NCI-H2227 (cell line): ENCODE measurements around the gene LDLRAD4.
"Not testable (repeated sequence)": the region's sequence is repeated elsewhere in the genome, so short reads cannot be mapped to it uniquely, and the experiment has no call there.

Experiments used
- DNase-seq: peaks from one replicate; lab custom pipeline; 2025; ENCODE audit not compliant: unreplicated experiment; lab: John Stamatoyannopoulos, UW

Gene LDLRAD4

GRCh38 chr18:13324880-13325279 lies 106.3 kb downstream of the LDLRAD4 start:
- DNase-seq: no peak

GRCh38 chr18:13328213-13328612 lies 109.7 kb downstream of the LDLRAD4 start:
- DNase-seq: no peak

GRCh38 chr18:13330996-13331395 lies 112.4 kb downstream of the LDLRAD4 start:
- DNase-seq: no peak

- no peak for DNase-seq
These were observed 113.3 kb downstream of the LDLRAD4 start for GRCh38 chr18:13331846-13332245.

- DNase-seq: no peak
These were observed 114.3 kb downstream of the LDLRAD4 start for GRCh38 chr18:13332874-13333273.

- no peak for DNase-seq
These were observed 117.3 kb downstream of the LDLRAD4 start for GRCh38 chr18:13335903-13336302.

- DNase-seq: no peak
These were observed 118.3 kb downstream of the LDLRAD4 start for GRCh38 chr18:13336841-13337240.

- no peak for DNase-seq
These were observed 118.8 kb downstream of the LDLRAD4 start for GRCh38 chr18:13337369-13337768.

GRCh38 chr18:13338318-13338717 lies 119.8 kb downstream of the LDLRAD4 start:
- no peak for DNase-seq

- no peak for DNase-seq
These were observed 121.1 kb downstream of the LDLRAD4 start for GRCh38 chr18:13339653-13340052.

- not testable (repeated sequence) for DNase-seq
These were observed 127.9 kb downstream of the LDLRAD4 start for GRCh38 chr18:13346449-13346848.

GRCh38 chr18:13353084-13353823 lies 134.7 kb downstream of the LDLRAD4 start:
- DNase-seq: no peak

GRCh38 chr18:13354402-13354801 lies 135.8 kb downstream of the LDLRAD4 start:
- no peak for DNase-seq

- DNase-seq: no peak
These were observed 137.5 kb downstream of the LDLRAD4 start for GRCh38 chr18:13356032-13356431.

- no peak for DNase-seq
These were observed 138.7 kb downstream of the LDLRAD4 start for GRCh38 chr18:13357289-13357688.

GRCh38 chr18:13359210-13359609 lies 140.7 kb downstream of the LDLRAD4 start:
- DNase-seq: no peak

- no peak for DNase-seq
These were observed 142.9 kb downstream of the LDLRAD4 start for GRCh38 chr18:13361431-13361830.

- no peak for DNase-seq
These were observed 143.5 kb downstream of the LDLRAD4 start for GRCh38 chr18:13362051-13362450.

- no peak for DNase-seq
These were observed 144.0 kb downstream of the LDLRAD4 start for GRCh38 chr18:13362607-13363006.

GRCh38 chr18:13363359-13363758 lies 144.8 kb downstream of the LDLRAD4 start:
- no peak for DNase-seq

GRCh38 chr18:13364721-13365205 lies 146.2 kb downstream of the LDLRAD4 start:
- no peak for DNase-seq

GRCh38 chr18:13366131-13366530 lies 147.6 kb downstream of the LDLRAD4 start:
- DNase-seq: no peak

GRCh38 chr18:13366541-13366940 lies 148.0 kb downstream of the LDLRAD4 start:
- DNase-seq: no peak
